A673 (cell line): ENCODE results near the gene EFTUD2. TPM values are rescaled to one million over a fixed set of nuclear protein-coding genes. Genes with fewer than 3 reads are reported as not detected.
A peak's percentile ranks its signal among the peaks of the same experiment; 100 is the strongest.

Source experiments
- BruUV-seq: library from RNA; stranded (reverse); fragments of 400-500 nt; replicated peaks from 2 replicates; lab custom pipeline; 2021; lab: Mats Ljungman, UMichigan
- CTCF ChIA-PET: fragments of 300-600 bp; sonication (Branson Sonifier 250); formaldehyde crosslinking; loops from one replicate; lab custom pipeline; 2022; ENCODE audit warnings: antibody characterized with exemption; lab: Charles Lee
- POLR2A ChIA-PET: fragments of 300-600 bp; sonication (Branson Sonifier 250); formaldehyde crosslinking; loops from one replicate; lab custom pipeline; 2022; ENCODE audit warnings: antibody characterized with exemption; ENCODE audit not compliant: low non-redundant PET; lab: Charles Lee
- DNase-seq: peaks from one replicate; pipeline ENCODE4 v3.0.0-alpha.2; 2015; ENCODE audit warnings: low spot score
- H3K27ac ChIP-seq: fragments of 200-600 bp; sonication (generic); 2 replicates; pipeline ENCODE4 v1.5.1; 2016; ENCODE audit warnings: mixed run types, low read depth, mild to moderate bottlenecking, mixed read lengths, antibody characterized with exemption, low read length; ENCODE audit not compliant: poor library complexity, severe bottlenecking
- H3K27me3 ChIP-seq: fragments of 200-600 bp; sonication (generic); replicated peaks from 2 replicates; pipeline ENCODE4 v1.6.1; 2017; ENCODE audit warnings: mixed run types, low read depth, mild to moderate bottlenecking, mixed read lengths, antibody characterized with exemption, low read length; ENCODE audit not compliant: insufficient read depth, poor library complexity
- H3K36me3 ChIP-seq: fragments of 200-600 bp; sonication (generic); 2 replicates; pipeline ENCODE4 v1.6.1; 2016; ENCODE audit warnings: mixed run types, mild to moderate bottlenecking, mixed read lengths, antibody characterized with exemption, low read length; ENCODE audit not compliant: insufficient read depth, poor library complexity, severe bottlenecking
- H3K4me1 ChIP-seq: fragments of 200-600 bp; sonication (generic); 2 replicates; pipeline ENCODE4 v1.6.1; 2017; ENCODE audit warnings: mixed run types, mild to moderate bottlenecking, mixed read lengths, antibody characterized with exemption, low read length; ENCODE audit not compliant: insufficient read depth, poor library complexity, severe bottlenecking
- H3K4me3 ChIP-seq: fragments of 200-600 bp; sonication (generic); 2 replicates; pipeline ENCODE4 v1.5.1; 2016; ENCODE audit warnings: low read depth, mixed run types, mild to moderate bottlenecking, mixed read lengths, low read length; ENCODE audit not compliant: poor library complexity, severe bottlenecking
- H3K9me3 ChIP-seq: fragments of 200-600 bp; sonication (generic); 2 replicates; pipeline ENCODE4 v1.6.1; 2016; ENCODE audit warnings: mixed run types, low read depth, mild to moderate bottlenecking, mixed read lengths, antibody characterized with exemption, low read length; ENCODE audit not compliant: poor library complexity, severe bottlenecking
- CTCF ChIP-seq: fragments of 300-800, 200-600 bp; sonication (generic); conservative IDR thresholded peaks from 2 replicates; pipeline ENCODE4 v1.5.1; 2017; ENCODE audit warnings: low read depth, mild to moderate bottlenecking, antibody characterized with exemption, low read length, moderate library complexity, mixed read lengths
- EZH2 ChIP-seq: fragments of 200-600 bp; sonication (generic); IDR thresholded peaks from 2 replicates; pipeline ENCODE4 v1.6.1; 2017; ENCODE audit warnings: borderline replicate concordance, low read depth, mild to moderate bottlenecking, mixed read lengths, antibody characterized with exemption, low read length; ENCODE audit not compliant: poor library complexity, severe bottlenecking
- intact Hi-C: fragments of 100-400 bp; cut with micrococcal nuclease; formaldehyde crosslinking; loops from one replicate; pipeline ENCODE4 v1.10.0; 2022; ENCODE audit not compliant: unreplicated experiment
- total RNA-seq: library from RNA; stranded (reverse); gene quantifications from 2 replicates; pipeline ENCODE4 v1.2.3, GENCODE V29; 2021

The EFTUD2 gene
- total RNA-seq, 1 experiment from 2014 or later, result 144 TPM

DNA sequence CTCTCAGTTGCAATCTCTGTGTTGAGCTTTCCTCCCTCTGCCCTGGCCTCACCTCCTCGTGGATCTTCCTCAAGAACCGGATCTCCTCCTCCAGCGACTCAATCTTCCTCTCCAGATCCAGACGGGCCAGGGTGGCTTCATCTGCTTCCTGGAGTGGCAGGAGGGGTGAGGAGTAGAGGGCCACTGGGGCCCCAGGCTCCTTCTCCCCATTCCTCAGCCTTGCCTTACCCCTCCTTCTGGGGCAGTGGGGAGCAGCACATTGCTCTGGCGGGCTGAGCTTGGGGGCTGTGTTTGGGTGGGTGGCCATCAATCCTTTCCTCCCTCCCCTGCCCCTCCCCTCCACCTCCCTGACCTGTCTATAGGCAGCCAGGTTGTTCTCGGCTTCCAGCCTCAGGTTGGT lies 14.4 kb upstream of the EFTUD2 start:
- CTCF ChIA-PET, result interaction anchor here (0.7 kb wide), 1 partner anchor 15 kb away, joined by 4 read pairs; the partner anchor contains the start of gene EFTUD2

DNA sequence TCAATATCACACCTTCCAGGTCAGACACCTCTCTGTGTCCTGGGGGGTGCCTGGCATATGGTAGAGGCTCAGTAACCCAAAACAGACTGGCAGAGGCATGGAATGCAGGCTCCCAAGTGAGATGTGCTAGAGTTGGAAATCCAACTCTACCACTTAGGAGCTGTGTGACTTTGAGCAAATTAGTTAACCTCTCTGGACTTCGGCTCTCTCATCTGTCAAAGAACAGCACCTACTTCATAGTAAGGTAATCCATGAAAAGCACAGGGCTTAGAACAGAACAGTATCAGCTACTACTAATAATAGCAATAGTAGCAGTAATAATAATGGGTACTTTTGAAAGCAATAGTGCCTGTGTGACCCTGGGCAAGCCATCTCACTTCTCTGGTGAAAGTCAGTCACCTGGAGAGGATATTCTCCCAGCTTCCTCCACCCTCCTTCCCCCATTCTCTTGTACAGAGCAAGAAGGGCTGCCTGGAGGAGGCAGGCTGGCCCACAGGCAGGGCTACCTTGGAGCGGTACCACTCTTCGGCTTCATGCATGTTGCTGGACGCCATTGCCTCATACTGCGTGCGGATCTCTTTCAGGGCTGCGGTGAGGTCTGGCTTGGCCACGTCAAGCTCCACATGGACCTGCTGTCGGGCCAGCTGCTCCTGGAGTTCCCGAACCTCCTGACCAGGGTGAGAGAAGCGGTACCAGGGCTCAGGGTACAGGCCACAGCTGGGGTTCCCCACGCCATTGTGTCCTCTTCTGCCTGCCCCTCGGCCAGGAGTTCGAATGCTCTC lies 13.7 kb upstream of the EFTUD2 start:
- no peak for TF ChIP-seq CTCF
- TF ChIP-seq EZH2, result no peak
- H3K4me3 ChIP-seq, result no peak overlapping the region
- H3K27ac ChIP-seq, result no peak overlapping the region
- POLR2A ChIA-PET, result no interaction called here
- intact Hi-C loops, result no loop called here
- no TSS peak for BruUV-seq
- H3K9me3 ChIP-seq, result no peaks in the 10 kb centered on the region
- H3K27me3 ChIP-seq, result no peaks in the 10 kb centered on the region
- CTCF ChIA-PET, result interaction anchor here (0.7 kb wide), 1 partner anchor 14 kb away, joined by 4 read pairs; the partner anchor contains the start of gene EFTUD2
- H3K4me1 ChIP-seq, result no peaks in the 10 kb centered on the region
- H3K36me3 ChIP-seq, result no peaks in the 10 kb centered on the region
- no peak for DNase-seq

More for the DNA sequence above, 14.4 kb upstream of the EFTUD2 start:
- no TSS peak for BruUV-seq
- Histone ChIP-seq H3K36me3 (no peaks in the 10 kb centered on the region), H3K27ac (no peak overlapping the region), H3K9me3 (no peaks in the 10 kb centered on the region), H3K27me3 (no peaks in the 10 kb centered on the region), H3K4me3 (no peak overlapping the region), H3K4me1 (no peaks in the 10 kb centered on the region)
- DNase-seq, result no peak
- POLR2A ChIA-PET, result no interaction called here
- no peak for TF ChIP-seq CTCF
- no peak for TF ChIP-seq EZH2
- intact Hi-C loops, result no loop called here

- H3K27me3 ChIP-seq, result no peaks in the 10 kb centered on the region
- H3K27ac ChIP-seq, result no peak overlapping the region
- no peaks in the 10 kb centered on the region for H3K9me3 ChIP-seq
- TF ChIP-seq CTCF (no peak), EZH2 (no peak)
- intact Hi-C loops, result no loop called here
- H3K4me3 ChIP-seq, result no peak overlapping the region
- peak; percentile 35 for DNase-seq
- no TSS peak for BruUV-seq
- no peaks in the 10 kb centered on the region for H3K4me1 ChIP-seq
- no peaks in the 10 kb centered on the region for H3K36me3 ChIP-seq
- ChIA-PET CTCF (interaction anchor here (0.6 kb wide), 1 partner anchor 201 kb away, joined by 11 read pairs; no protein-coding TSS in a partner anchor), POLR2A (no interaction called here)
These were observed 12.1 kb upstream of the EFTUD2 start for GRCh38 chr17:44911133-44912001.
